GM08714 (cell line): ENCODE data around the gene TMEM38B.

Experiments
- H3K4me3 ChIP-seq: fragments of 200-500 bp; sonication (Bioruptor generic); 2 replicates; pipeline ENCODE4 v1.5.1; 2014; ENCODE audit warnings: mild to moderate bottlenecking, low read length, inconsistent platforms
- ZNF274 ChIP-seq: IDR thresholded peaks from 2 replicates; pipeline ENCODE4 v1.6.1; 2012; ENCODE audit warnings: mild to moderate bottlenecking, low read depth, low read length

The TMEM38B gene

DNA sequence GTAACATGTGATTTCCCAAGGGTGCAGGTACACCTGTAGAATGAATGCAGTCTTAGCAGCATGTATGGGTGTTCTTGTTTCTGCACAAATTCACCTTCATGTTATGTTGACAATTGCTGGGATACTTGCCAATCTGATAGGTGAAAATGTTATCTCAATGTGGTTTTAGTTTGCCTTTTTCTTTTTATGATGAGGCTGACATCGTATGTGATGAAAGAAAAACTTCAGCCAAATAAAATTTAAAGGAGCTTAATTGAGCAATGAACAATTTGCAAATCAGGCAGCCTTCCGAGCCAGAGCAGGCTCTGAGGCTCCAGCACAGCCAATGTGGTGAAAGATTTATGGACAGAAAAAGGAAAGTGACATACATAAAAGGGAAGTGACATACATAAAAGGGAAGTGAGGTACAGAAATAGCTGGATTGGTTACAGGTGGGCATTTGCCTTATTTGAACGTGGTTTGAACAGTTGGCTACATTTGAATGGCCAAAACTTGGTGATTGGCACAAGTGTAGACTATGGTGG lies 21.6 kb upstream of the TMEM38B start:
- no peak for TF ChIP-seq ZNF274
- H3K4me3 ChIP-seq = no peak overlapping the region

DNA sequence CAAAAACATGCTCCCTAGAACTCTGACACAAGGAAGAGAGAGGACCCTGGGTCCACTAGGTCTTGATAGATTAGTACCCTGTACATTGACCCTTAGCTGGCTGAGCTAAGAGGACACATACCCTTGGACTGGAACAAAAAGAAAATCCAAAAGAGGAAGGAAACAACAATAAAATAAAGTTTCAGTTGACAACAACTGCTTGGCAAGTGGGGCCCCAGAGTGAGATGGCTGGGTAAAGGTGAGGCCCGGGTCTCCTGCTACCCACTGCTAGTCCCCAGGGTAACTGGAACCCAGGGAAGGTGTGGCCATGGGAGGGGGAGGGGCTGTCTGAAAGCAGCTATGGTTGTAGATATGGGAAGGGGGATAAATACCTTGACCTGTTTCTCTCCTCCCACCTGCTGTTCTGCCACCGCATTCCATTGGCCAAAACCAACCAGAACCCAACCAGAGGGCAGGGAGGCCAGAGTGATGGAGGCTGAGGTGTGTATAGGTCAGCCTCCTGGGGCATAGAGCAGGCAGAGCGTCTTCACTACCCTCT lies 20.4 kb upstream of the TMEM38B start:
- H3K4me3 ChIP-seq = no peak overlapping the region
- no peak for TF ChIP-seq ZNF274

DNA sequence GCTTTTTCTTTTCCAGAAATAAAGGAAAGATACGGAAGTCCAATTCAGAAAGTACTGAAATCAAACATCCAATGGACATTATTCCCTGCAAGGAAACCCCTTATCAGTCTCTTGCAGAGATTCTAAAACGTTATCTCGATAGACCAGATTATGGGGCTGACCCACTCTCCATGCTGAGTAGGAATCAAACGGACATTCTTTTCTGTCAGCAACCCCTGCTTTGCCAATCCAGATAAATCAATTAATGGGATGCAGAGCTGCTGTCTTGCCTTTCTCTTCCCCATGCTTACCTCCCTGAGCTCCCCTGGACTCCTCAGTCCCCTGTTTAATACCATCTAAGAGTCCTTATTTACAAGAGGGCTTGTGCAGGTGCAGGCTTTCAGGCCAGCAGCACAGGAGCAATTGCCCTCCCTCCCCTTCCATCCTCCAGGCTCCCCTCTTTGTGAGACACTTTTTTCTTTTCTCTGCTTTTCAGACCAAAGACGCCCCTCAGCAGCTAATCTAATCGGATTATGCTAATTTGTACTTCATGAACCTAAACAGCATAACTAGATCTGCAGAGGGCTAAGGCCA lies 17.9 kb upstream of the TMEM38B start:
- TF ChIP-seq ZNF274 = no peak

DNA sequence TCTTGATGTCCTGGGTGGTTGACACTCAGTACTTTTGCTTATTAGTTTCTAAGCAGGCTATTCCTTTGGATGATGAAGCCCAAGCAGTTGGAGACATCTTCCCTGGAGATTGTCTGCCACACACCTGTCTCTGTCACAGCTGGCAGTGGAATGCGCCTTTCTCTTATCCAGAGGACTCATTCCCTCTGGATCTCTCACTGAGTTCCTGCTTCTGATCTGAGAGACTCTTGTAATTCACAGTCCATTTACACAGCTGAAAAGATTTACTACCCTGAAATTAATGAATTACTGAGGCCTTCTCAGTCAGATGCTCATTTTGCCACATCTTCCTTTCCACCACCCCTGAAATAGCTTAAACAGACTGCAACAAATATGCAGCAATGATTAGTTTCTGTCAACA lies 16.2 kb upstream of the TMEM38B start:
- no peak for TF ChIP-seq ZNF274
- H3K4me3 ChIP-seq = no peak overlapping the region

More for the DNA sequence above, 17.9 kb upstream of the TMEM38B start:
- no peak overlapping the region for H3K4me3 ChIP-seq

DNA sequence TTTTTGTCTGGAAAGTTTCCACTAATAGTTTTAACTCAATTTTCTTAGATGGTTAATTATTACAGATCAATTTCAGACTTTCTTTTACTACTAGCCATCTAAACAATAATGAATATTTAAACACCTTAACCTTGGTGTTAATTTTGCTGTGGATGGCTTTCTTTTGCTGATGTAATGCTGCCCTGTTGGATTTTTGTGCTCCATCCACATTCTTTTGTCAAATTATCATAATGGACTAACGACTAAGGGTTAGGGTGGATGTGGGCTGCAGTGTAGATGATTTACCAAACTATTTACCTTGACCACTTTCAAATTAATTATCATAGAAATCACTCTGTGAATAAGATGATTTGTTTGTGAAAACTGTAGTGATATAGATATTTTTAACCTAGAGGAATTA lies 15.6 kb upstream of the TMEM38B start:
- H3K4me3 ChIP-seq = no peak overlapping the region
- TF ChIP-seq ZNF274 = no peak

DNA sequence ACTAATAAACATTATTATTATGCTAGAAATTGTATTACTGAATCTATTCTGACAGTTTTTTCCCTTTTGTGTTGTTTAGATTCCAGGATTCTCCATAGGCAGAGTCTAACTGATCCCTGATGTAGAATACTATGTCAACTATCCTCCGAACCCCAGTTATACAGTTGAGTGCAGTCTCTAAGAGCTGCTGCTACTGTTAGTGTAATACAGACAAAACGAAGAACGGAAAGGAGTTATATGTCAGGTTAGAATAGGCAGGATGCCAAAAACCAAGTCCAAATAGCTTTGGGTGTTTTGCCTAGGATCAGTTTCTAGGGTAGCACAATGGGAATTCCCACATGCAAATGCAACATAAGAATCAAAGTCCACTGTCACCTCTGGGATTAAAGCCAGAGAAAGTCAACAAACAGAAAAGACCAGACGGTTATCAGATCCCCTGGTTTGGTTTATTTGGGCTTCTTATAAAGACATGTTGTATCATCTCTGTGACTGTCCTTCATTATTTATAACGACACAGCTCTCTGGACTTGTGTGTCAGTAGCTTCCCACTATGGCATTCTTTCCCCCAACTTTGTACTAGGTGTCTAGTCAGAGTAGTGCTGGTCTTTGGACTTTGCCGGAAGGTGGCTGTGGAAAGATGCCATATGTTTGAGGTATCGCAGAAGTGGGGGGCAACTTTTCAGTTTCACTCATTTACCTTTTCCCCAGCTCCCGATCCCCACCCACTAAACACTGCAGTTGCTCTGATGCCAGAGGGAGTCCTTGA lies 14.9 kb upstream of the TMEM38B start:
- no peak for TF ChIP-seq ZNF274
- no peak overlapping the region for H3K4me3 ChIP-seq

DNA sequence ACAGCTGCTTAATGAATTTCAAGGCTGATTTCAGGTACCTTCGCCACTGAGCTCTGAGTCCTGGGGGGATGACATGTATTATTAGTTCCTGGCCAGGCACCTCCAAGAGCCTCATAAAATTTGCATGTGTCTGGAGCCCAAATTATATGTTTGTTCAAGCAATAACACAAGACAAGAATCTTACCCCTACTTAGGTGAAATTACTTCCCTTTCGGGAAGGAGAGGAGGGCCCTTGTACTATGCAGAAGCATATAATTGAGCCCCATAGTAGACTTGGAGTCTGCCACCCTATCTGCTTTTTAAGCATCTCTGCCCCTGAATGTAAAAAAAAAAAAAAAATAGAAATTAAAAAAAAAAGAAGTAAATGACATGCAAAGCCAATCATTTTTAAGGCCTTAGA lies 13.0 kb upstream of the TMEM38B start:
- H3K4me3 ChIP-seq = no peak overlapping the region
- no peak for TF ChIP-seq ZNF274

DNA sequence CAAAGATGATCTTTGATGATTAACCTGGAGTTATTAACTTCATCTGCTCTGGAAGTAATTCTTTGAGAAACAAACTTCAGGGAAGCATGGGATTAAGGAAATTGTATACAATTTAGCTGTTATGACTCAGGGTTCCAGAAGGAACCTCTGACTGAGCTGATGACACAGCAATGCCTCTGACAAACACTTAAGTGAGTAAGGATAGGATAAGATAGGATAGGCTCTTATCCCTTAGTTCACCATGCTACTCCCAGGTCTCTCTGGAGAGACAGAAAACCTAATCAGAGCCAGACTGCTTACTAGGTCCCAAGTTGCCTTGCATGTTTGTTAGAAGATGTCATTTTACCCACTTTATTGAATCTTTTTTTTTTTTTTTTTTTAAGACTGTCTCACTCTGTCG lies 12.6 kb upstream of the TMEM38B start:
- no peak overlapping the region for H3K4me3 ChIP-seq
- no peak for TF ChIP-seq ZNF274

DNA sequence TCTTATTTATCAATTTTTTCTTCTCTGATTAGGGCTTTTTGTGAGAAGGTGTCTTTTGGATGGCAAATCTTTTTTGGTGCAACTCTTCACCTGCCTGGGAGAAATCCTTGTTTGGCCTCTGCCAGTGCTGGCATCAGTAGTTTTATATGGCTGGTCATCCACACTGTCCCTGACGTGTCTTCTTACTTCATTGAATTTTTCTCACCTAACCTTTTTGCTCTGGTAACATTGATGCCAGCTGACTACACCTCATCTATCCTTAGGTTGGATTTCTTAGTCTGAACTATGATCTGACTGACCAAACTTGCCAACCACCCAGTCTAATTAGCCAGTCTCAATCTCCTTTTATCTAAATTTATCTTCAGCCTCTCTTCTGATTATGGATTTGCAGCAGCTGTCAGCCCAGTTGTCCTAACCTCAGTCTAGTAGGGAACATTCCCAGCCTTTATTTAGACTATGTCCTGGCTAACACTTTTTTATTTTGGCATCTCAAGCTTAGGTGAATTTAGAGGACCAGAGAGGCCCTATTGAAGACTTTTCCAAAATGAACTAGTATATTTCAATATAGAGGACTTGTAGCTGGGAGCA lies 10.6 kb upstream of the TMEM38B start:
- no peak overlapping the region for H3K4me3 ChIP-seq
- TF ChIP-seq ZNF274 = no peak

DNA sequence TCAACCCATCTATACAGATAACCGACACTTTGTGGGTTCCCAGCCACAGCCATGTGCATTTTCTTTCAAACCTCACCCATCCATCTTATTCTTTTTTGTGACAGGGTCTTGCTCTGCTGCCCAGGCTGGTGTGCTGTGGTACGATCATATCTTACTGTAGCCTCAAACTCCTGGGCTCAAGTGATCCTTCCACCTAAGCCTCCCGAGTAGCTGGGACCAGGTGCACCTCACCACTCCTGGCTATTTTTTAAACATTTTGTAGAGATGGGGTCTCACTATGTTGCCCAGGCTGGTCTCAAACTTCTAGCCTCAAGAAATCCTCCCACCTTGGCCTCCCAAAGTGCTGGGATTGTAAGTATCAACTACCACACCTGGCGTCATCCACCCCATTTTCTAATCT lies 7.4 kb upstream of the TMEM38B start:
- TF ChIP-seq ZNF274 = no peak
- no peak overlapping the region for H3K4me3 ChIP-seq

DNA sequence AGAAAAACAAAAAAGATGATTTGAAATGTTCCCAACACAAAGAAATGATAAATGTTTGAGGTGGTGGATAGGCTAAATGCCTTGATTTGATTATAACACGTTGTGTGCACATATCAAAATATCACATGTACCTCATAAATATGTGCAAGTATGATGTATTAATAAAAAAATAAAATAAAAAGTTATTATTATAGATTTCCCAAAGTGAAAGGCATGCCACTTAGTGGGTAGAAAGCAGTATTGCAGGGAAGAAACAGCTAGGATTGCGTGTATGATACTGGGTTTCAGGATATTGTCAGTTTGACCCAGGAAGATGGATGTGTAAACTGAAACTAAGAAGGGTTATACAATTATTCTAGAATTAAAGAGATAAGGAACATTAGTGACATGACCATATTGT lies 3.6 kb upstream of the TMEM38B start:
- TF ChIP-seq ZNF274 = no peak
- H3K4me3 ChIP-seq = no peak overlapping the region

DNA sequence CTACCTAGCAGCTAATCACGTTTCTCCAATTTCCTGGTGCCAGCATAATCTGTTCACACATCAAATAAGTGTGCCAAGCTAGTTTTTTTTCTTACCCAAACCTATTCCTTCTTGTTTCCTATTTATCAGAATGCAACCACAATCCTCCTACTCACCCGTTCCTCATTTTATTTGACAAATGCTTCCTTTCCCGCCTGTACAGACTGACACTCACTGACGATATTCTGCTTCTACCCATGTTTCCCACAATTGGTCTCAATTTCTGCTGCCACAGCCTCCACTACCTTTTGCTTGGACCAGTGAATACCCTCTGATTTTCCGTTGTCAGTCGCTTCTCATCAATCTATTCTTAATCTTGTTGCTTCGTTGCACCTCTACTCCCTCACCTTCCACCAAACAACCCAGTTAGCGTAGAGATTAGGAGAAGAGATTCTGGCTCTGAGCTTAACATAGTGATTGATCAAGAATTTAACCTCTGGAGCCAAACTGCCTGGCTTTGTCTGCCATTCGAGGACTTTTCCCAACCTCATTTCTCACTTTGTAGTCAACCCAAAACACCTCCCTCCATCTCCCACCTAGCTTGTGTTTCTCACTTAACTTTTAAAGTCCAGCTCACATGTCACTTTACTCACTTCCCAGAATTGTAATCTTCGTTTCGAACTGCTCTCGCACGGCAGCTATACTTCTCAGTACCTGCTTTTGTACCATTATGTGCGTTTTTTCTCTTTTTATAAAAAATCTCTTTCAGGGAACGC lies 729 bp upstream of the TMEM38B start:
- no peak for TF ChIP-seq ZNF274
- peak overlapping the region; percentile 82 for H3K4me3 ChIP-seq

DNA sequence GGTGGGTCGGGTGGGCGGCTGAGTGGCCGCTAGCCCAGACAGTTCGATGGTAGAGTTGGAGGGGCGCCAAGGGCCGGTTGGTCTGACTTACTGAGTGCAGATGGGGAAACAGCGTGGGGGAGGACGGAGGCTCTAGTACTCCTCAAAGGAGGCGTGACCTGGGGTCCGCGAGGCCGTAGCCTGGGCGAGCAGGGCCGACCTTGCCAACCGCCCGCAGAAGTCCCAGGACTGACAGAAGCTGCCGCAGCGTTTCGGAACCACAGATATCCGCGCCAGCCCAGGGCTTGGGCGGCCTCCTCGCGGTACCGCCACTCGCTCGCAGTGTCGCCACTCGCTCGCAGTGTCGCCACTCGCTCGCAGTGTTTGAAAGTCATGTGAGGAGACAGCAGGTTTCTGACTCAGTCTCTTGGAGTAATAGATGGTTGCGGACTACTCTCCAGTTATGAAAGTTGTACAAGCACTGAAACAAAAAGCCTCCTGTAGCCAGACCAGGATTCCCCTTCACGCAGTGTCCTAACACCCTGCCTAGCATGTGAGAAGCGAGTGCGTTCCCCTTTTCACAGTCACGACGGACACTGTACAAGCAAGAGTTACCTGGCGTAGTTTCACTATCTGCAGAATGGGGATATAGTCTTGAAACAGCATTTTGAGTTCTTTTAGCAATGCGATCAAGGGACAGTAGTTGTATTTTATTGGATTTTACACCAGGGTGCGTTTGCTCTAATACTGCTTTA lies 674 bp downstream of the TMEM38B start:
- TF ChIP-seq ZNF274 = no peak
- H3K4me3 ChIP-seq = peak overlapping the region; percentile 82
